Sigmoid colon (tissue), 7 donors: Measurements from ENCODE around the gene ADAMTS2. TPM values are rescaled to one million over a fixed set of nuclear protein-coding genes. Genes with fewer than 3 reads are reported as not detected.

ENCODE experiments used
- DNase-seq: peaks from one replicate; pipeline ENCODE4 v3.0.0-alpha.2; 2019
- H3K27ac ChIP-seq, 4 donors: fragments of 200-600 bp; sonication (generic); one replicate each; pipeline ENCODE4 v1.5.1; 2016 to 2019; ENCODE audit warnings: mild to moderate bottlenecking in 1 of 4
- H3K27me3 ChIP-seq, 3 donors: fragments of 200-600 bp; sonication (generic); one replicate each; pipeline ENCODE4 v1.5.1; 2019; ENCODE audit warnings: mild to moderate bottlenecking in 1 of 3
- H3K36me3 ChIP-seq, 4 donors: fragments of 200-600 bp; sonication (generic); one replicate each; pipeline ENCODE4 v1.5.1; 2016 to 2019
- H3K4me1 ChIP-seq, 4 donors: fragments of 200-600 bp; sonication (generic); one replicate each; pipeline ENCODE4 v1.5.1; 2017 to 2019
- H3K4me3 ChIP-seq, 4 donors: fragments of 200-600 bp; sonication (generic); one replicate each; pipeline ENCODE4 v1.5.1; 2017 to 2019; ENCODE audit warnings: mild to moderate bottlenecking in 2 of 4, moderate library complexity in 1 of 4
- H3K9me3 ChIP-seq, 4 donors: fragments of 200-600 bp in 3 of 4; sonication (generic) in 3 of 4; one replicate each; pipeline versions ENCODE4 v1.5.1 to v1.6.1; 2013 to 2019
- EP300 ChIP-seq, 4 donors: sonication (generic); formaldehyde crosslinking; IDR thresholded peaks; one replicate each; pipeline ENCODE4 v1.6.1; 2017; ENCODE audit warnings: antibody characterized with exemption in 4 of 4
- POLR2A ChIP-seq, 2 donors: fragments of 450-650 bp; IDR thresholded peaks; one replicate each; pipeline ENCODE4 v1.6.1; 2016; ENCODE audit warnings: antibody characterized with exemption in 2 of 2, mild to moderate bottlenecking in 2 of 2, moderate library complexity in 2 of 2
- POLR2AphosphoS5 ChIP-seq, 4 donors: sonication (generic); formaldehyde crosslinking; IDR thresholded peaks; one replicate each; pipeline ENCODE4 v1.6.1; 2017; ENCODE audit warnings: antibody characterized with exemption in 4 of 4
- WGBS, 2 donors: extraction: QIAGEN DNeasy Blood & Tissue Kit; methylation state at CpG; one replicate each; pipeline ENCODE4 v1.1.7; 2013; 5-methylcytosine and 5-hydroxymethylcytosine counted together
- intact Hi-C: fragments of 100-400 bp; cut with DNase I; formaldehyde crosslinking; loops from one replicate; pipeline ENCODE4 v1.15.1; 2023
- polyA plus RNA-seq, 3 donors: library from polyadenylated mRNA; stranded (reverse); fragments of 200-250 nt; gene quantifications; one replicate each; pipeline ENCODE4 v1.2.3, GENCODE V29; 2013
- total RNA-seq, 4 donors: library from RNA; depleted of rRNA; stranded (reverse); fragments of >200 nt; gene quantifications; one replicate each; pipeline ENCODE4 v1.1.0, GENCODE V29; 2016
- TF ChIP-seq, protein P1 (sequence below), 4 experiments: fragments of 450-650 bp in 3 of 4; fragments of 200-600 bp in 1 of 4; IDR thresholded peaks; one replicate each; pipeline ENCODE4 v1.5.1; 2016 to 2019; ENCODE audit warnings: antibody characterized with exemption in 4 of 4, mild to moderate bottlenecking in 3 of 4, moderate library complexity in 2 of 4
- donor health status: healthy with polysubstance abuse.
- donor health status: Bipolar disorder and iron deficiency.
- donor health status: healthy.

ADAMTS2 gene
- total and polyA plus RNA-seq, 7 donors = 0.69 to 33.2 (median 9.2) TPM

GRCh38 chr5:179267671-179268083 is 77.6 kb downstream of the ADAMTS2 start:
- no peaks in the 10 kb centered on the region for H3K27me3 ChIP-seq
- H3K36me3 ChIP-seq = no peaks in the 10 kb centered on the region
- peaks cover 0 to 67% (median 52%) of the 10 kb centered on the region in 4 donors for H3K4me1 ChIP-seq
- no peak for TF ChIP-seq POLR2A (IDR thresholded peaks at IDR 0.05)
- TF ChIP-seq, protein P1, sequence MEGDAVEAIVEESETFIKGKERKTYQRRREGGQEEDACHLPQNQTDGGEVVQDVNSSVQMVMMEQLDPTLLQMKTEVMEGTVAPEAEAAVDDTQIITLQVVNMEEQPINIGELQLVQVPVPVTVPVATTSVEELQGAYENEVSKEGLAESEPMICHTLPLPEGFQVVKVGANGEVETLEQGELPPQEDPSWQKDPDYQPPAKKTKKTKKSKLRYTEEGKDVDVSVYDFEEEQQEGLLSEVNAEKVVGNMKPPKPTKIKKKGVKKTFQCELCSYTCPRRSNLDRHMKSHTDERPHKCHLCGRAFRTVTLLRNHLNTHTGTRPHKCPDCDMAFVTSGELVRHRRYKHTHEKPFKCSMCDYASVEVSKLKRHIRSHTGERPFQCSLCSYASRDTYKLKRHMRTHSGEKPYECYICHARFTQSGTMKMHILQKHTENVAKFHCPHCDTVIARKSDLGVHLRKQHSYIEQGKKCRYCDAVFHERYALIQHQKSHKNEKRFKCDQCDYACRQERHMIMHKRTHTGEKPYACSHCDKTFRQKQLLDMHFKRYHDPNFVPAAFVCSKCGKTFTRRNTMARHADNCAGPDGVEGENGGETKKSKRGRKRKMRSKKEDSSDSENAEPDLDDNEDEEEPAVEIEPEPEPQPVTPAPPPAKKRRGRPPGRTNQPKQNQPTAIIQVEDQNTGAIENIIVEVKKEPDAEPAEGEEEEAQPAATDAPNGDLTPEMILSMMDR (IDR thresholded peaks at IDR 0.05) = no peak
- no peak for TF ChIP-seq EP300 (IDR thresholded peaks at IDR 0.05)
- no peak for TF ChIP-seq POLR2AphosphoS5 (IDR thresholded peaks at IDR 0.05)
- no peaks in the 10 kb centered on the region for H3K9me3 ChIP-seq
- intact Hi-C loops = loop anchor here (5.0 kb wide), 1 partner anchor 75 kb away; no protein-coding TSS in a partner anchor
- WGBS, 2 donors = 77 to 79% methylated on average over 10 of the region's 10 CpGs
- DNase-seq = peak; percentile 64
- peak overlapping the region in 1 of 4 donors; percentile 92 for H3K27ac ChIP-seq
- H3K4me3 ChIP-seq = no peak overlapping the region

DNA sequence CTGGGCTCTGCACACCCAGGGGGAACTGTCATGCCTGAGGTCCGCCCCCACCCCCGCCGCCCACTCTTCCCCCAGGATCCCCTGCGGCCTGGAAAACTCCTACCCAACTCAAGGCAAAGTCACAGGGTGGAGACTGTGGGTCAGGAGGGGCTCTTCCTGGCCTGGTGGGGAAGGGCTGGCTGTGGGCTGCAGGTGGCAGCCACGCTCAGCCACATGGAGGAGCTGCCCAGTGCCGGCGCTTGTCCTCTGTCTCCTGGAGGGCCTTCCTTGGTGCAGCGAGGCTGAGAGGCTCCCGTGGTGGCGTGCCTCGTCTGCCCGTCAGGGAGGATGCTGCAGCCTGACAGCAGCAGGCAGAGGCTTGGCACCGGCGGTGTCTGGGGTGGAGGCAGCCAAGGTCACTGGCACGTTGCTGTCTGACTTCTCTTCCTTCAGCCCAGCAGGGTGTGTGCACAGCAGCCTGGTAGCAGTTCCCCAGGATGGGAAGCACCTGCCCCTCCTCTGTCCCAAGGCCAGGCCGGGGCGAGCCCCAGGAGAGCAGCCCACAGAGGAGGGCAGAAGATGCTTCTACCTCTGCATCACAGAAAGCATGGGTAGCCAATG is 78.1 kb downstream of the ADAMTS2 start:
- TF ChIP-seq, protein P1 (IDR thresholded peaks at IDR 0.05) = no peak
- TF ChIP-seq POLR2AphosphoS5 (IDR thresholded peaks at IDR 0.05) (no peak), EP300 (IDR thresholded peaks at IDR 0.05) (no peak), POLR2A (IDR thresholded peaks at IDR 0.05) (no peak)
- WGBS, 2 donors = 65 to 78% methylated on average over 17 of the region's 17 CpGs
- H3K4me1 ChIP-seq = peaks cover 0 to 63% (median 52%) of the 10 kb centered on the region in 4 donors
- H3K9me3 ChIP-seq = no peaks in the 10 kb centered on the region
- peak overlapping the region in 3 of 4 donors; percentile 85 to 92 (median 87) for H3K27ac ChIP-seq
- no peak overlapping the region for H3K4me3 ChIP-seq
- H3K36me3 ChIP-seq = no peaks in the 10 kb centered on the region
- DNase-seq = peak; percentile 68
- intact Hi-C loops = loop anchor here (5.0 kb wide), 1 partner anchor 75 kb away; no protein-coding TSS in a partner anchor
- no peaks in the 10 kb centered on the region for H3K27me3 ChIP-seq

GRCh38 chr5:179266291-179267070 is 78.8 kb downstream of the ADAMTS2 start:
- H3K36me3 ChIP-seq = no peaks in the 10 kb centered on the region
- peak overlapping the region; percentile 82 to 92 (median 86) for H3K27ac ChIP-seq
- intact Hi-C loops = loop anchor here (5.0 kb wide), 1 partner anchor 76 kb away; no protein-coding TSS in a partner anchor
- TF ChIP-seq POLR2AphosphoS5 (IDR thresholded peaks at IDR 0.05) = no peak
- no peak for TF ChIP-seq POLR2A (IDR thresholded peaks at IDR 0.05)
- TF ChIP-seq, protein P1 (IDR thresholded peaks at IDR 0.05) = no peak
- TF ChIP-seq EP300 (IDR thresholded peaks at IDR 0.05) = no peak
- no peaks in the 10 kb centered on the region for H3K27me3 ChIP-seq
- peak; percentile 66 for DNase-seq
- WGBS, 2 donors = 64 to 79% methylated on average over 13 of the region's 13 CpGs
- no peak overlapping the region for H3K4me3 ChIP-seq
- no peaks in the 10 kb centered on the region for H3K9me3 ChIP-seq
- H3K4me1 ChIP-seq = peaks cover 0 to 59% (median 51%) of the 10 kb centered on the region in 4 donors

GRCh38 chr5:179265514-179266290 is 79.6 kb downstream of the ADAMTS2 start:
- WGBS, 2 donors = 35% methylated on average over 35 of the region's 35 CpGs
- H3K4me3 ChIP-seq = peak overlapping the region in 3 of 4 donors; percentile 14 to 30 (median 28)
- TF ChIP-seq POLR2A (IDR thresholded peaks at IDR 0.05) (peak in 1 of 2 donors; percentile 20), EP300 (IDR thresholded peaks at IDR 0.05) (peak in 2 of 4 donors; percentile 62 to 84), POLR2AphosphoS5 (IDR thresholded peaks at IDR 0.05) (peak; percentile 75 to 94 (median 84))
- TF ChIP-seq, protein P1 (IDR thresholded peaks at IDR 0.05) = no peak
- peak; percentile 99 for DNase-seq
- no peaks in the 10 kb centered on the region for H3K27me3 ChIP-seq
- intact Hi-C loops = loop anchor here (1.0 to 5.0 kb wide), 2 partner anchors 49 to 77 kb away; no protein-coding TSS in a partner anchor
- H3K9me3 ChIP-seq = no peaks in the 10 kb centered on the region
- H3K27ac ChIP-seq = peak overlapping the region; percentile 82 to 92 (median 86)
- no peaks in the 10 kb centered on the region for H3K36me3 ChIP-seq
- peaks cover 0 to 51% (median 43%) of the 10 kb centered on the region in 4 donors for H3K4me1 ChIP-seq
